ENCODE results near the gene PDAP1.

DNA sequence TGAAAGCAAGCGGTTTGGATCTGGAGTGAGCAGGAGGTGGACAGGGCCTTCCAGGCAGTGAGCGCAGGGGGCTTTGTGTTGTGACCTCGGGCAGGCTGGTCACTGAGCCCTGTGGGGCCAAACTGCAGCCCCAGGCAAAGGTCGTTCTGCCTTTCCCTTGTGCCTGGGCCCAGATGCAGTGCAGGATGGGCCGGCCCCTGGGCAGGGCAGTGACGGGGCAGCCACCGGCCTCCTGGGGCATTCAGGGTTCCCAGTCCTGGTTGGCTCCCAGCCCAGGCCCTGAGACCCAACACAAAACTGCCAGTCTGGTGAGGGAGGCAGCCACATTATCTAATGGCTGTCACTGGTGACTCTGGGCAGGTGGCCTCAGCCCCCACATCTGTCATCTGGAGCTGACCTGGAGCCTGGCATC is 26.7 kb downstream of the PDAP1 start:
- TF ChIP-seq CTCF (IDR thresholded peaks at IDR 0.05) (no peak), POLR2A (IDR thresholded peaks at IDR 0.05) (no peak)

Data from breast epithelium (tissue), 3 donors.